ENCODE data around the gene C3orf20.

GRCh38 chr3:14775563-14775962, 100.6 kb downstream of the C3orf20 start:
- TF ChIP-seq POLR2A (IDR thresholded peaks at IDR 0.05) (no peak), CTCF (IDR thresholded peaks at IDR 0.05) (no peak)
